Measurements from ENCODE around the gene WDR35.

DNA sequence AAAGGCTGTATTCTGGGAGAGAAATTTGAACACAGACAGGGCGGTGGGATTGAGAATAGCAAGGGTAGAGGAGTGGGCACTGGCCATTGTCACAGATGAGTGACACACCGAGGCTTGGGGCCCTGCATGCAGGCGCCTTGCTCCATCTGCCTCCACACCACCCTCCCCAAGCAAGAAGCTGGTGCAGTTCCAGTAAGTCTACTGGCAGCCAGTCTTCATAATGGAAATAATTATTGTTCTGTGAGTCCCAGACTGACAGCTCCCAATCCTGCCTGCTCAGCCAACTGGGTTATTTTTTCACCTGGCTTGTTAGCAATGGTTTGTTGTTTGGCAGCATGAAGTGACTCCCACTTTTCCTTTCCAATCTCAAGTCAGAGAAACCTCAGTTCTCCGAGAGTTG is 101.1 kb downstream of the WDR35 start:
- TF ChIP-seq CTCF (conservative IDR thresholded peaks at IDR 0.05), result no peak
- TF ChIP-seq EZH2 (IDR thresholded peaks at IDR 0.05; ENCODE audit: low read depth), result no peak
